Measurements from ENCODE around the gene TBC1D17. TPM values are rescaled to one million over a fixed set of nuclear protein-coding genes. Genes with fewer than 3 reads are reported as not detected.

TBC1D17 gene
- total RNA-seq, 3 donors from 2014 or later, result 33.7 to 55.7 (median 45.1) TPM

DNA sequence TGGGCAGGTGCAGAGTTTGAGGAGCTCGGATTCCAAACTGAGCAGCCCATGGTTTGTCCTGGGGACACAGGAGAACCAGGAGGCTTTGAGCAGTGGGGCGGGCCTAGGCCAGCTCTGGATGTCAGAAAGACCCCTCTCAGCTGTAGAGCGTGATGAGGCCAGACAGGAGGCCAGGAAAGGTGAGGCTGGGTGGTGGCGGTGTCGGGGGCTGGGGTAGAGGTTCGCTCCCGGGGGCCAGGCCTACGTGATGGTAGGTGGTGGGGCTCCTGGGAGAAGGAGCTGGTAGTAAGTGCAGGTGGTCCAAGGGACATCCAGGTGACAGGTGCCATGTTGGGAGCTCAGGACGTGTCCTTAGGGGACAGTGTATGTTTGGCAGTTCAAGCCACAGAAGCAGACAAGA, 40.1 kb upstream of the TBC1D17 start:
- no peaks in the 10 kb centered on the region for H3K9me3 ChIP-seq
- intact Hi-C loops (cut with DNase I, micrococcal nuclease), result no loop called here
- TF ChIP-seq, protein P1, sequence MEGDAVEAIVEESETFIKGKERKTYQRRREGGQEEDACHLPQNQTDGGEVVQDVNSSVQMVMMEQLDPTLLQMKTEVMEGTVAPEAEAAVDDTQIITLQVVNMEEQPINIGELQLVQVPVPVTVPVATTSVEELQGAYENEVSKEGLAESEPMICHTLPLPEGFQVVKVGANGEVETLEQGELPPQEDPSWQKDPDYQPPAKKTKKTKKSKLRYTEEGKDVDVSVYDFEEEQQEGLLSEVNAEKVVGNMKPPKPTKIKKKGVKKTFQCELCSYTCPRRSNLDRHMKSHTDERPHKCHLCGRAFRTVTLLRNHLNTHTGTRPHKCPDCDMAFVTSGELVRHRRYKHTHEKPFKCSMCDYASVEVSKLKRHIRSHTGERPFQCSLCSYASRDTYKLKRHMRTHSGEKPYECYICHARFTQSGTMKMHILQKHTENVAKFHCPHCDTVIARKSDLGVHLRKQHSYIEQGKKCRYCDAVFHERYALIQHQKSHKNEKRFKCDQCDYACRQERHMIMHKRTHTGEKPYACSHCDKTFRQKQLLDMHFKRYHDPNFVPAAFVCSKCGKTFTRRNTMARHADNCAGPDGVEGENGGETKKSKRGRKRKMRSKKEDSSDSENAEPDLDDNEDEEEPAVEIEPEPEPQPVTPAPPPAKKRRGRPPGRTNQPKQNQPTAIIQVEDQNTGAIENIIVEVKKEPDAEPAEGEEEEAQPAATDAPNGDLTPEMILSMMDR (IDR thresholded peaks at IDR 0.05), result no peak
- H3K36me3 ChIP-seq (ENCODE audit: low read depth), result peaks cover 6% of the 10 kb centered on the region
- H3K4me3 ChIP-seq, result no peak overlapping the region
- H3K4me1 ChIP-seq (ENCODE audit: low read depth), result no peaks in the 10 kb centered on the region
- ATAC-seq (no peak), DNase-seq (no peak)

- TF ChIP-seq, protein P1 (IDR thresholded peaks at IDR 0.05), result no peak
- intact Hi-C loops (cut with DNase I, micrococcal nuclease), result no loop called here
- H3K4me3 ChIP-seq, result no peak overlapping the region
- ATAC-seq (no peak), DNase-seq (no peak)
- no peaks in the 10 kb centered on the region for H3K4me1 ChIP-seq (ENCODE audit: low read depth)
- H3K36me3 ChIP-seq (ENCODE audit: low read depth), result peaks cover 6% of the 10 kb centered on the region
- no peaks in the 10 kb centered on the region for H3K9me3 ChIP-seq
Measured at GRCh38 chr19:49838885-49839588, 38.5 kb upstream of the TBC1D17 start.

DNA sequence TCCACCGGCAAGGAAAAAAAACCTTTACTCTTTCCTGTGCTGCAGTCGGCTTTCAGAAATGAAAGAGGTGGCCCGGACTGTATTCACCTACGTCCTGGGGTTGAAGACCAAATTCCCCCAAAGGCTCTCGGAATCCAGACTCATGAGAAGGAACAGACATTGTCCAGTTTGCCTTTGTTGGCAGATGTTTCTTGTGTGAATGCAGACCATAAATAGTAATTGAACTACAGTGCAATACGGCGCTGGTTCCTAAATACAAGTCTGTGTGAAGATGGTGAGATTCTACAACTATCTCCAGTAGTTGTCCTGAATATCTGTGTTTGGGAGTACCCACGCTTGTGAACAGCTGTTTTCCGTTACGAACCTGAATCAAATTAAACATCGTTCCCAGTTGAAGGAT, 37.8 kb upstream of the TBC1D17 start:
- intact Hi-C loops (cut with DNase I, micrococcal nuclease), result no loop called here
- Histone ChIP-seq H3K36me3 (ENCODE audit: low read depth) (peaks cover 6% of the 10 kb centered on the region), H3K9me3 (no peaks in the 10 kb centered on the region), H3K4me3 (no peak overlapping the region), H3K4me1 (ENCODE audit: low read depth) (no peaks in the 10 kb centered on the region)
- no peak for ATAC-seq
- DNase-seq, result no peak
- TF ChIP-seq, protein P1 (IDR thresholded peaks at IDR 0.05), result no peak

- DNase-seq, result no peak
- intact Hi-C loops (cut with DNase I, micrococcal nuclease), result no loop called here
- Histone ChIP-seq H3K4me1 (ENCODE audit: low read depth) (no peaks in the 10 kb centered on the region), H3K4me3 (no peak overlapping the region), H3K36me3 (ENCODE audit: low read depth) (peaks cover 2% of the 10 kb centered on the region), H3K9me3 (no peaks in the 10 kb centered on the region)
- TF ChIP-seq, protein P1 (IDR thresholded peaks at IDR 0.05), result no peak
- no peak for ATAC-seq
Measured at GRCh38 chr19:49840321-49840720, 37.2 kb upstream of the TBC1D17 start.

GRCh38 chr19:49840736-49841249, 36.7 kb upstream of the TBC1D17 start:
- intact Hi-C loops (cut with DNase I, micrococcal nuclease), result no loop called here
- TF ChIP-seq, protein P1 (IDR thresholded peaks at IDR 0.05), result no peak
- H3K4me1 ChIP-seq (ENCODE audit: low read depth), result no peaks in the 10 kb centered on the region
- no peak for ATAC-seq
- no peak overlapping the region for H3K4me3 ChIP-seq
- H3K36me3 ChIP-seq (ENCODE audit: low read depth), result no peaks in the 10 kb centered on the region
- no peaks in the 10 kb centered on the region for H3K9me3 ChIP-seq
- no peak for DNase-seq

All from mucosa of descending colon (tissue), 3 donors.